Hepatocyte (in vitro differentiated cells): ENCODE results near the gene NAIF1.

Experiments
- EZH2 ChIP-seq: fragments of 200-600 bp; sonication (generic); IDR thresholded peaks from 2 replicates; pipeline ENCODE4 v1.6.1; 2016; ENCODE audit warnings: antibody characterized with exemption, mild to moderate bottlenecking, borderline replicate concordance
- EZH2phosphoT487 ChIP-seq: fragments of 200-600 bp; sonication (generic); IDR thresholded peaks from one replicate; pipeline ENCODE4 v1.6.1; 2018; ENCODE audit warnings: antibody characterized with exemption, mild to moderate bottlenecking, low read depth, moderate library complexity; ENCODE audit not compliant: unreplicated experiment, severe bottlenecking
- TF ChIP-seq, protein P1 (sequence below): fragments of 200-600 bp; sonication (generic); IDR thresholded peaks from 2 replicates; pipeline ENCODE4 v1.5.1; 2016; ENCODE audit warnings: antibody characterized with exemption, mild to moderate bottlenecking; ENCODE audit not compliant: poor library complexity

DNA sequence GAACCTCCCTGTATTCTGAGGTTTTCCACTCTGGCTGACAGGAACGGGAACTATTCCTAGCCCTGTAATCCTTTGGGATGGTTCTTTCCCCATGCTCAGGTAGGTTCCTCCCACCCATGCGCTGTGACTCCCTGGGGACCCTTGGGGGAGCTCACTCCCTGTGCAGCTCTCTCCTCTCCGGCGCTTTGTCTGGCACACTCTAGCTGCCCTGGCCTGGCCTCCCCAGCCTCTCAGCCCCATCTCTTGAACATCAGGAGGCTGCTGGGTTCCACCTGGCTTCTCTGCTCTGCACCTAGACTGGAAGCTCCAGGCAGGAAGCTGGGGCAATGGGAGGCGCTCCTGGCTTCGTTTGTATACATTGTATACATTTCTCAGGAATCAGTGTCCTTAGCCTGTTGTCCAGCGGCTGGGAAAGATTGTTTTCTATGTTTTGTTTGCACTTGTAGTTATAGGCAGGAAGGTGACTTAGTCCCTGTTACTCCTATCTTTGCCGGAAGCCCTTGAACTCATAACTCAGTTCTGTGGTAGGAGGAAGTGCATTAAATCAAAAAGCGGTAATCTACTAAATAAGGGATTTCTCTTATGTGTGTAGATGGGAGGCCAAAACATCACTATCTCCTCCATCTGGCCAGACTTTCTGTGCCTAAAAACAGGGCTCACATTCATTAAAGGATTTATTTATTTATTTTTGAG, 21.3 kb upstream of the NAIF1 start:
- TF ChIP-seq, protein P1, sequence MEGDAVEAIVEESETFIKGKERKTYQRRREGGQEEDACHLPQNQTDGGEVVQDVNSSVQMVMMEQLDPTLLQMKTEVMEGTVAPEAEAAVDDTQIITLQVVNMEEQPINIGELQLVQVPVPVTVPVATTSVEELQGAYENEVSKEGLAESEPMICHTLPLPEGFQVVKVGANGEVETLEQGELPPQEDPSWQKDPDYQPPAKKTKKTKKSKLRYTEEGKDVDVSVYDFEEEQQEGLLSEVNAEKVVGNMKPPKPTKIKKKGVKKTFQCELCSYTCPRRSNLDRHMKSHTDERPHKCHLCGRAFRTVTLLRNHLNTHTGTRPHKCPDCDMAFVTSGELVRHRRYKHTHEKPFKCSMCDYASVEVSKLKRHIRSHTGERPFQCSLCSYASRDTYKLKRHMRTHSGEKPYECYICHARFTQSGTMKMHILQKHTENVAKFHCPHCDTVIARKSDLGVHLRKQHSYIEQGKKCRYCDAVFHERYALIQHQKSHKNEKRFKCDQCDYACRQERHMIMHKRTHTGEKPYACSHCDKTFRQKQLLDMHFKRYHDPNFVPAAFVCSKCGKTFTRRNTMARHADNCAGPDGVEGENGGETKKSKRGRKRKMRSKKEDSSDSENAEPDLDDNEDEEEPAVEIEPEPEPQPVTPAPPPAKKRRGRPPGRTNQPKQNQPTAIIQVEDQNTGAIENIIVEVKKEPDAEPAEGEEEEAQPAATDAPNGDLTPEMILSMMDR: no peak
- TF ChIP-seq EZH2phosphoT487 (no peak), EZH2 (no peak)
